ENCODE measurements around the gene MRPL4. TPM values are rescaled to one million over a fixed set of nuclear protein-coding genes. Genes with fewer than 3 reads are reported as not detected.

Gene MRPL4
- polyA plus RNA-seq, 1 of the 3 experiments (the other 2 are of a cell fraction) = 110 TPM

- H3K27ac ChIP-seq (ENCODE audit: low read depth in 2 of 2, low read length in 1 of 2) = no peak overlapping the region
- WGBS (ENCODE audit: low lambda C conversion rate) = 91% methylated on average over 24 of the region's 34 CpGs
- ChIA-PET POLR2A (interaction anchor here (1.3 kb wide), 1 partner anchor 7 kb away, joined by 3 read pairs; no protein-coding TSS in a partner anchor), CTCF (interaction anchor here (0.8 to 7.4 kb wide), 4 partner anchors 15 to 416 kb away, joined by 3 to 65 read pairs (median 5); partner anchors contain the start of gene ICAM1)
- no peaks in the 10 kb centered on the region for H3K36me3 ChIP-seq (replicated peaks in 1 of 2; ENCODE audit: control insufficient read depth in 1 of 2, insufficient read depth in 2 of 2, low read length in 1 of 2)
- H4K20me1 ChIP-seq (ENCODE audit: insufficient read depth) = no peaks in the 10 kb centered on the region
- H3K9me3 ChIP-seq = no peaks in the 10 kb centered on the region
- TF ChIP-seq MEF2A (IDR thresholded peaks at IDR 0.05; ENCODE audit: borderline replicate concordance, low read depth) = no peak
- TF ChIP-seq NFIC (IDR thresholded peaks at IDR 0.05; ENCODE audit: borderline replicate concordance) = no peak
- no peak for TF ChIP-seq JUND (IDR thresholded peaks at IDR 0.05)
- no peak for TF ChIP-seq FOXJ3 (CRISPR knock-in tag; IDR thresholded peaks at IDR 0.05)
- no peak for TF ChIP-seq MXI1 (IDR thresholded peaks at IDR 0.05; ENCODE audit: low read depth, low read length)
- TF ChIP-seq TAF1 (IDR thresholded peaks at IDR 0.05; ENCODE audit: borderline replicate concordance, low read depth, low read length) = no peak
- no peak for TF ChIP-seq FOXM1 (IDR thresholded peaks at IDR 0.05; ENCODE audit: low read depth)
- no peak for TF ChIP-seq NRF1 (IDR thresholded peaks at IDR 0.05; ENCODE audit: low read depth, low read length)
- TF ChIP-seq RCOR1 (IDR thresholded peaks at IDR 0.05; ENCODE audit: low read length) = no peak
- TF ChIP-seq POLR2AphosphoS5 (IDR thresholded peaks at IDR 0.05; ENCODE audit: low read depth, low read length) = no peak
- no peak overlapping the region for H3K9ac ChIP-seq
- H3K9me2 ChIP-seq = no peaks in the 10 kb centered on the region
- H3K79me2 ChIP-seq (ENCODE audit: insufficient read depth) = no peaks in the 10 kb centered on the region
- H3K4me1 ChIP-seq (ENCODE audit: control insufficient read depth in 1 of 2, insufficient read depth in 2 of 2, low read depth in 1 of 2, low read length in 1 of 2) = peaks cover 0 to 7% of the 10 kb centered on the region in 2 experiments; a peak in 1 of 4 replicates
- H2AFZ ChIP-seq (ENCODE audit: low read depth) = no peak overlapping the region
- no peak overlapping the region for H3K4me3 ChIP-seq (ENCODE audit: low read depth in 2 of 2, low read length in 1 of 2)
- no peak for DNase-seq
- no peak overlapping the region for H3K4me2 ChIP-seq
- no peaks in the 10 kb centered on the region; the same call in 1 of the 2 replicates for H3K27me3 ChIP-seq (ENCODE audit: insufficient read depth)
- H3F3A ChIP-seq (replicated peaks; ENCODE audit: insufficient read depth) = peaks cover 11% of the 10 kb centered on the region
Measured at GRCh38 chr19:10284065-10284959, 32.3 kb downstream of the MRPL4 start.

GRCh38 chr19:10284960-10285278 lies 32.9 kb downstream of the MRPL4 start:
- H3K27ac ChIP-seq (ENCODE audit: low read depth in 2 of 2, low read length in 1 of 2) = no peak overlapping the region
- WGBS (ENCODE audit: low lambda C conversion rate) = 100% methylated on average over 6 of the region's 13 CpGs
- H3K9me3 ChIP-seq = no peaks in the 10 kb centered on the region
- no peak for DNase-seq
- H3K36me3 ChIP-seq (replicated peaks in 1 of 2; ENCODE audit: control insufficient read depth in 1 of 2, insufficient read depth in 2 of 2, low read length in 1 of 2) = no peaks in the 10 kb centered on the region
- peaks cover 0 to 10% of the 10 kb centered on the region in 2 experiments; a peak in 1 of 4 replicates for H3K4me1 ChIP-seq (ENCODE audit: control insufficient read depth in 1 of 2, insufficient read depth in 2 of 2, low read depth in 1 of 2, low read length in 1 of 2)
- no peak overlapping the region for H3K4me3 ChIP-seq (ENCODE audit: low read depth in 2 of 2, low read length in 1 of 2)
- POLR2A ChIA-PET = no interaction called here
- TF ChIP-seq MEF2A (IDR thresholded peaks at IDR 0.05; ENCODE audit: borderline replicate concordance, low read depth) = no peak
- no peak for TF ChIP-seq USF1 (IDR thresholded peaks at IDR 0.05; ENCODE audit: borderline replicate concordance, low read depth)
- no peak for TF ChIP-seq FOXM1 (IDR thresholded peaks at IDR 0.05; ENCODE audit: low read depth)
- no peak for TF ChIP-seq FOSL2 (IDR thresholded peaks at IDR 0.05; ENCODE audit: borderline replicate concordance, low read depth)
- TF ChIP-seq SMC3 (IDR thresholded peaks at IDR 0.05; ENCODE audit: low read depth, low read length) = no peak
- no peak for TF ChIP-seq TCF12 (IDR thresholded peaks at IDR 0.05)
- no peak for TF ChIP-seq YY1 (IDR thresholded peaks at IDR 0.05; ENCODE audit: low read depth)
- TF ChIP-seq TEAD4 (IDR thresholded peaks at IDR 0.05; ENCODE audit: borderline replicate concordance, insufficient read depth) = no peak
- no peak for TF ChIP-seq GATA2 (CRISPR knock-in tag; IDR thresholded peaks at IDR 0.05)
- TF ChIP-seq REST (IDR thresholded peaks at IDR 0.05; ENCODE audit: low read depth, low read length) = no peak
- no peaks in the 10 kb centered on the region for H3K9me2 ChIP-seq
- H3K27me3 ChIP-seq (ENCODE audit: insufficient read depth) = no peaks in the 10 kb centered on the region; the same call in 1 of the 2 replicates
- H3F3A ChIP-seq (replicated peaks; ENCODE audit: insufficient read depth) = peaks cover 11% of the 10 kb centered on the region
- CTCF ChIA-PET = interaction anchor here (0.8 to 7.4 kb wide), 4 partner anchors 16 to 415 kb away, joined by 3 to 65 read pairs (median 19); partner anchors contain the start of gene ICAM1
- H3K9ac ChIP-seq = no peak overlapping the region
- no peak overlapping the region for H2AFZ ChIP-seq (ENCODE audit: low read depth)
- no peaks in the 10 kb centered on the region for H4K20me1 ChIP-seq (ENCODE audit: insufficient read depth)
- no peaks in the 10 kb centered on the region for H3K79me2 ChIP-seq (ENCODE audit: insufficient read depth)
- no peak overlapping the region for H3K4me2 ChIP-seq
